ENCODE measurements around the gene SETBP1.
A peak's percentile ranks its signal among the peaks of the same experiment; 100 is the strongest.
"Not testable (repeated sequence)": the region's sequence is repeated elsewhere in the genome, so short reads cannot be mapped to it uniquely, and the experiment has no call there.

Gene SETBP1

DNA sequence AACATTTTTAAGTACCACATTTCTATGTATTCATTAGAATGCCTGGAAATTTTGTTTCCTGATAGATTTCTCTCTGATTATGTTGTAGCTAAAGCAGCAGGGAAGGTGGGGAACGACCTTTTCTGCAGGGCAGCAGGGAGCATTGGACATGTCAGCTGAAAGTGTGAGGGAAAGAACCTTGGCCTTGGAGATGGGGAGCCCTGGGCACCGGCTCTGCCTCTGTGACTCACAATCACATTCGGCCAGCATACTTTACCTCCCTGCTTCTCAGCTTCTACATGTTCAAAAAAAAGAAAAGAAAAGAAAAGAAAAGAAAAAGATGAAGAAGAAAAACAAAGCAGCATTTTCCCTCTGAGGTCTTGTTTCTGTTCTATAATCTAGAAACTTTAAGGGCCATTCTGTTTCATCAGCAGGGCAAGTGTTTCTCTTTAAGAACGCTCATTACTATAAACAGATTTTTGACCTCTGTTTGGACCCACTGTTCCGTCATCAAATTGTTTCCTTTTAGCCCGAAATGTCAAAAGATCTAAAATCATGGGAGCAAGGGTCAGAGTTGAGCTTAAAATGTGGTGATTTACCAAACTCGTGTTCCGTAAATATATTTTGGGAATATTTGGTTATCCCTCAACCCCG, 27.9 kb downstream of the SETBP1 start:
- DNase-seq = no peak

DNA sequence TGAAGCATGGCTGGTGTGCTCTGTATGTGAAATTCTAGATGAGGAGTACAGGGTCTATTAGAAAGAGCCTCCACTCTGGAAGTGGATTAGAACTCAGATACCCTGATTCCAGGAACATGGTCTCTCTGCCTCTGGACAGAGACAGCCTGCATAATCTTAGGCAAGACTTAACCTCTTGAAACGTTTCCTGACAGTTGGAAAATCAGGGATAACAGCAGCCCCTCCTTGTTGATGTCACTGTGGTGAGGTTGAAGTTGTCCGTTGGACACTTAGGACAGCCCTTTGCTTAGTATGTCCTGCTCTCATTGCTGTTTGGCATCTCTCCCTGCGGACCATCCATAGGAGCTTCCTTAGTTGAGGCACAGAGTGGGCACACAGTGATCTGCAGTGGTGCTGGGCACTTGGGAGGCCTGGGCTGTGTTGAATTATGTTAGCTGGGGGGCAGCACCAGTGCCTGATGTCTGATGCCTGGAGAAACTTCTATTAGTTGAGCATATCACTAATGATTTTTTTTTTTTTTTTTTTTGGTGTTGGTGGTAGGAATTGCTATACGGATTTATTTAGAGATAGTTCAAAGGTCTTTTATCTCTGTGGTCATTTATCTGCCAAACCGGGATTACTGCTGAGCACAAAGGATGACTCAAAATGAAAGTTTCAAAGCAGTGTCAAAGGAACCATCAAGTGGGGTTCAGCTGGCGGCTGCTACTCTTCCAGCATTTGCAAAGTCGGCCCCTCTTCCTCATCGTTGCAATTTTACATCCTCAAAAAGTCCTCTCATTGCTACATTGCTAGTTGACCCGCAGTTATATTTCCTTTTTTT, 28.8 kb downstream of the SETBP1 start:
- no peak for DNase-seq

- DNase-seq = no peak
Measured at GRCh38 chr18:44710931-44711330, 30.2 kb downstream of the SETBP1 start.

GRCh38 chr18:44712025-44712424, 31.3 kb downstream of the SETBP1 start:
- no peak for DNase-seq

DNA sequence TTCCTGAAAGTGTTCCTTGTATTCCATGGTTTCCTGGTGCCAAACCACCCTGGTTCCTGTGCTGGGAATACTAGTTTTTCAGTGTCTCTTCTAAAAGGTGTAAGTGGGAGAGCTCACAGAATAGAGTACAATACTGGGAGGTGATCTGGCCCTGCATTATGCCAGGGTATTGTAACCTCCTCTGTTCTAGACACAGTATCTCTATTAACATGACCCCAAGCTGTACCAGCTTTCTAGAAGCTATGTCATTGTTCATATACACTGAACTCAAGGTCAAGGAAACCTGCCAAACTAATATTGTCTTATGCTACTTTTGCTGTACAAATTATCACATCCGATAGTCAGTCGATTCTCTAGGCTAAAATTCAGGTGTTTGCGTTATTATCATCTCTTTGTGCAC, 32.7 kb downstream of the SETBP1 start:
- no peak for DNase-seq

DNA sequence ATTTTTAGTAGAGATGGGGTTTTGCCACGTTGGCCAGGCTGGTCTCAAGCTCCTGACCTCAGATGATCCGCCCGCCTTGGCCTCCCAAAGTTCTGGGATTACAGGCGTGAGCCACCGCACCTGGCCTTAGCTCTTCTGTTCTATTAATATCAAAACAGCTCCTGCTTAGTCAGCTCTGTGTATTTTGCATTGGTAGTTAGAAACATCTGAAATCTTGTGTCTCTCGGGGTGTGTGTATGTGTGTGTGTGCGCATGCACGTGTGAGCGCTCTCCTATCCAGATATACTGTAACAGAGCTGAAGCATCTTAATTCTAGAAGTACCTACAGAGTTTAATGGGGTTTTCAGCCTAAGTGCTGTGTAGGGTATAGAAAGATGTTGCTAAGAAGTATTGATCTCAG, 33.7 kb downstream of the SETBP1 start:
- DNase-seq = no peak

- DNase-seq = peak; percentile 24
Measured at GRCh38 chr18:44715245-44715644, 34.6 kb downstream of the SETBP1 start.

GRCh38 chr18:44715842-44716241, 35.2 kb downstream of the SETBP1 start:
- no peak for DNase-seq

- DNase-seq = no peak
Measured at GRCh38 chr18:44716697-44717163, 36.0 kb downstream of the SETBP1 start.

GRCh38 chr18:44719519-44720060, 38.9 kb downstream of the SETBP1 start:
- no peak for DNase-seq

DNA sequence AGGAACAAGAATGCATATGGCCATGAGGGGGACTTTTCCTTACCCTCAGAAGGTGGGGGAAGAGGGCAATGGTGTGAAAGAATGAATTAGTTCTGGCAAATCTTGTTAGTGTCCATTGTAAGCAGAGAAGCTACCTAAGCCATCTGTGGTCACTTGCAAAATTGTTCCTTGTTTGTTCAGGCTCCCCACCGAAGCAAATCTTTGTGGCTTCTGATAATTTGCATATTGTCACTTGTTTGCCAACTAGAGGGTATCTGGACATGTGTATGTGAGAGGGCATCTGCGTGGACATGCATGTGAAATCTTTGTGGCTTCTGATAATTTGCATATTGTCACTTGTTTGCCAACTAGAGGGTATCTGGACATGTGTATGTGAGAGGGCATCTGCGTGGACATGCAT, 41.1 kb downstream of the SETBP1 start:
- DNase-seq = not testable (repeated sequence)

DNA sequence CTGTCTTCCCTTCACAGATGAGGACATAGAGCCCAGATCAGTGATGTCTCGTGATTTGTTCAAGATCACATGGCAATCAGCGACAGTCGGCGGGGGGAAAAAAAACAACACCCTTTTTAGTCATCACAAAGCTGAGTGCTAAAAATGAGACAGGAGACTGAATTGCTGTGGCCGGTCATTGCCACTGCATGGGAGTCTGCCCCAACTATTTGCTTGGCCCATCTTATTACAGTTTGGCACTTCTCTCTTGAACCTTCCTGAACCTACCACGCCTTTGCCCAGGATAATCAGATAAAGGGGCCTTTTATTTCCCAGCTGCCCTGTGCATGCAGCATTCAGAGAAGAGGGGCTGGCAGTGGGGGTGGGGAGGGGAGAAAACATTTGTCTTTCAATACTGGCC, 42.7 kb downstream of the SETBP1 start:
- no peak for DNase-seq

DNA sequence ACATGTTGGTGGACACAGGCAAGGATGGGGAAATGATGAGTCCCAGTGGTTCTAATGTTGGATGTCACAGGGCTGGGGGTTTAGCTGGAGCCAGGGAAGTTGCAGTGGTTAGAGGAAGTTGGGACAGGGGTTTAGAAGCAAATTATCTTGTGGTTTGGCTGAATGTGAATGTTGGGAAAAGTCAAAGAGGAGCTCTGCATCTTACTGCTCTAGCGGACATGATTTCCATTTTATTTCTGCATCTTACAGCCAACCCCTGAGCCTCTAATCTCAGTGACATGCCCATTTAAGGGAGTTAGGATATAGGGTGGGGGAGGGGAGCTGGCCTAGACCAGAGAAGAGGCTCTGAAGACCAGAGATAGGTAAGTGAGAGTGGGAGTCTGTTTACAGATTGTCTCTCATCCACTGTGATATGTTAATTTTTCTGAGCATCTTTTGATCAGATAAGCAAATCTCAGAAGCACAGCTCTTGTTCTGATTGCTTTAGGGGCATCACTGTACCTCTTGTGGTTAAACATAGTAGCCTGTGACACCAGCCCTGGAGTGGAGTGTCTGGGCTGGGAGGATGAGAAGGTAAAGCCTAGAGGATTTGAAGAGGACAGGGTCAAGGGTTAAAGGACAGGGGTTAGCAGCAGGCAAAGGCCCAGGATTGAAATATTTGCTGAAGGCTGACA, 43.6 kb downstream of the SETBP1 start:
- DNase-seq = no peak

DNA sequence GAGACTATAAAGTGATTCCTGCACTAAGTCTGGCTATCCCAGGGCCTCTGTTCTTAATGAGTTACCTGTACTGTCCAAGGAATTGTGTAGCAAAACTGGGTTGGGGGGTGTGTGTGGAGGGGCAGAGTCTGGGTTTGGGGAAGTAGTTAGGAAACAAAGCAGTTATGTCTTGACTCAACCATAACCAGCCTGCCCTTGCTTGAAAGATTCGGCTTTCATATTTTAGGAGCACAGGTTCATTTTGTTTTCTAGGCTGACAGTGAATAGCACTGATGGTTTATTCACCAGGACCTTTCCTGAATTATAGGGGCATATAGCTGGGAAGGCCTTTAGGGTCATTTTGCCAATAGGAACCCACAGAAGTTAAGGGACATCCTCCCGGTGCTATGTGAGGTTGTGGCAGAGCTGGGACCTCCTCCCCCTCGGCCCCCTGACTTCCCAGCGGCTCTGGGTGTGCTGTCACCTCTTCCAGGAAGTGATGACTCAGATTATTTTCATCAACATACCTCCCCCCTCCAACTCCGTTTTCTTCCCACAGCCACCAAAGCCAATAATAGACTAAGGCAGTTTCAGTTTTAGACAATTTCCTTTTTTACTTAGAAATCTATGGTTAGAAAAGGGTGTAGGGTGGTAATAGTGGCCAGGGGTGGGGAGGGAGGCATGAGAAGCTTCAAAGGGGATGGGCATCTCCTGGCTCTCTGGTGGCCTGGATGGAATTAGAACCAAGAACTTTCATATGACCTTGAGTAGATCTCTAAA, 44.8 kb downstream of the SETBP1 start:
- DNase-seq = peak; percentile 12

DNA sequence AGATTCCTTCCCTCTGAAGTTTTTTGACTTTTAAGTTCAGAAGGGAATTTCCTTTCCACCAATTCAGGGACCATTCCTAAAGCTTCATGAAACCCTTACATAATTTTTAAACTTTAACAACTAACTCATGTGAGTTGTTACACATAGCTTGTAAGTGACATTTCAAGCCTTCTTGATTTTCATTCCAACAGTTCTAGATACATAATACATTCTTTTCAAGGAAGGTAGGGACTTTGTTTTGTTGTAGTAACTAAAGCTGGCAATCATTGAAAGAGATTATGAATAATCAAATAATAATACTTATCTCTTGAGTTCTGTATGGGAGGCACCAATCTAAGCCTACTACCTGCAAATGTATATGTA, 45.4 kb downstream of the SETBP1 start:
- no peak for DNase-seq

DNA sequence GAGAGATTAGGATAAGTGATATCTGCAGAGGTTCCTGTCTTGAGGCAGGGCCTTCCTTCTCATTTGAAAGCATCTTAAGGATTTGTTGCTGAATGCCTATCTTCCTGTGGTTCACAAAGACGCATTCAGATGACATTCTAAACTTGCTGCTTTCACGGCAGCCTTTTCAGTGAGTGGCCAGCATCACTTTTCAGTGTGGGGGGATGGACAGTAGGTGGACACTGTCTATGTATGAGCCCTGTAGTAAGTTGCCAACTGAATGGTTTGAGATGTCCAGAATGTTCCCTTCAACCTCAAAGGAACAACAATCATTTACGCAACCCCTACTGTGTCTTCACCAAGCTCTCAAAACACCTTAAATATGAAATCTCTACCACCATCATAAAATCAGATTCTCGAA, 46.6 kb downstream of the SETBP1 start:
- no peak for DNase-seq

GRCh38 chr18:44729631-44730101, 49.0 kb downstream of the SETBP1 start:
- DNase-seq = no peak

DNA sequence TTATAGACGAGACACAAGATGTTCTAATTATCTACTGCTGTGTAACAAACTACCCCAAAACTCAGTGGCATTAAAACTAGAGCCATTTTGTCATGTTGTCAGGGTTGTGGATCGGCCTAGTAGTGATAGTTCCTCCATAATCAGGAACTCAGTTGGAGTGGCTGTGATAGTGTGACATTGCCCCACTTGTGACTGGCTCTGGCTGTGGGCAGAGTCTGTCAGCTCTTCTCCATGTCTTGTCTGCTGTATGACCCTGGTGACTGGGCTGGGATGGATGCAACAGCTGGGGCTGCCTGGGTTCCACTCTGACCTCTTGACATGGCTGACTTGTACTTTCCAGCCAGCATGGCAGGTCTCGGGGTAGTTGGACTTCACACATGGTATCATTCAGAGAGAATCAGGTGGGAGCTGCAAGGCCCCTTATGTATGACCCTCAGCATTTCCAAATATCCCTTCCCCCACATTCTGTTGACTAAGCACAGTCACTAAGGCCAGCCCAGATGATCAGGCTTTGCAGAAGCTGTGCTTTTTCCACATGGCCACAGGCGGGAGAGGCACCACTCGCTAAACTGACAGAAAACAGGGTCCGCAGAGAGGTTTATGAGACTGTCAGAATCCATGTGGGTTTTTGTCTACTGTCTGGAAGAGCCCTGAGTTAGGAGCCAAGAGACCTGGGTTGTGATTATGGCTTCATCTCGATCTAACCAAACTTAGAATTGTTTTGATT, 50.3 kb downstream of the SETBP1 start:
- no peak for DNase-seq

DNA sequence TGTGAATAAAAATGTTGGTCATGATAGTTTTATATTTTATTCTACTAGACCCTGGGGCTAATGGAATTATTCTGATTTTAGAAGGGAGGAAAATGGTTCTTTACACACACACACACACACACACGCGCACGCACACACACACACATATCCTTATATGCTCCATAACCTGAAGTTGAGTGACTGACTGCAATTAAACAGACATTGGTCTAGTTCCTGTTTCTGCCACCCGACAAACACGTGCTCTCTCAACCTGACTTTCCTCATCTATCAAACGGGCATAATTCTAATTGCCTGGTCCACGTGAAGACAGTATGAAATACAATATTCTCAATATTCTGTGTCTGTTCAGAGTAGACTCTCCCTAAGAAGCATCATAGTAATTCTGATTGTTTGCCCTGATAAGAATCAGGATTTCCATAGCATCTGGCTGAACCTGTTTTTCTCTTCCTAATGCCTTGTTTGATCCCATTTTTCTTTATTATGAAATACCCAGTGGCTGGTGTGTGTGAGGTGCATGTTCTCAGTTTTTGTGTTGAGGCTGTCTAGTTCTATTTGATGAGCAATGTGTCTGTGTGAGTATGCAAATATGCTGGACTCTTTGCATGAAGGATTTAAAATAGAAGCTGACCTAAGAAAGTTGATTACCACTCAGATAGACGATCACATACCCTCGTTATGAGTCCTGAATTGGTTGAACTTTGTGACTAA, 51.0 kb downstream of the SETBP1 start:
- DNase-seq = peak; percentile 27

GRCh38 chr18:44732238-44732563, 51.5 kb downstream of the SETBP1 start:
- DNase-seq = no peak

DNA sequence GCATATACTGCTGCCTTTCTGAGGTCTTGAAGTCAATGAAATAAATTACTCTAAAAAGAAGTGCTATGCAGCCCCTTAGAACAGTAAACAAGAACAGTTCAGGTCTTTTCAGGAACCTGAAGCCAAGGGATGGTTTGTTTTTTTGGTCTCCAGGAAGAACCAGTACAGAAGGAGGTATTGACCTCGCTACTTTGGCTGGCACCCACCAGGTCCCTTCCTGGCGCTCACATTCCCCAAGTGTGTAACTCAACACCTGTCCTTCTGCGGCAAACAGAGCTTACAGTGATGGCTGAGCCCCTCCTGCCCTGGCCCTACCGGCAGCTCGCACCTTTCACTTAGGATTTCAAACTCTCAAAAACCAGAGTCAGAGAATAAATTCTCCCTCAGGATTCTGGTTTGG, 51.9 kb downstream of the SETBP1 start:
- DNase-seq = no peak

Data from amniotic stem cell (primary cell).